NCI-H1092 (cell line): ENCODE data around the gene NPY4R2.
"Not testable (repeated sequence)": the region's sequence is repeated elsewhere in the genome, so short reads cannot be mapped to it uniquely, and the experiment has no call there.

Source experiments
- DNase-seq: peaks from one replicate; lab custom pipeline; 2025; lab: John Stamatoyannopoulos, UW

The NPY4R2 gene

DNA sequence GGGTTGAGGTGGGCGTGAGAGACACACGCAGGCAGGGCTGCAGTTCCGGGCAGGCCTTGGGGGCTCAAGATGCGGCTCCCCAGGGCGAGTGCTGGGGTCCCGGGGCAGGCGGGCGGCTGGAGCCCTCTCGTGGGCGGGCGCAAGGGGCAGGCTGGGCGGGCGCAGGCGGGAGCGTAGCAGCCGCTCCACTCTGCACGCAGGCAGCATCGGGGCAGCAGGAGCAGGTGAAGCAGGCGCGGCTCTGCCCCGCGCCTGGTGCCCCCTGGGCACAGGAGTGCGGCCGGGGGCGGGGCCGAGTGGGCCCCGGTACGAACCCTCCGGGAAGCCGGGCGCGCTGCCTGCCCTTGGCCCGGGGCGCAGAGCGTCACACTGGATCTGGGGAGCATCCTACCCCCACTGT, at the start of gene NPY4R2:
NPY4R2 (plus strand) TSS at position 188 of the 400 bp plus-strand sequence. CDS start 3,326 bp downstream, outside the sequence.
- DNase-seq = not testable (repeated sequence)

GRCh38 chr10:47870887-47871286, 47.6 kb upstream of the NPY4R2 start:
- not testable (repeated sequence) for DNase-seq

GRCh38 chr10:47871485-47872180, 46.8 kb upstream of the NPY4R2 start:
- DNase-seq = not testable (repeated sequence)

DNA sequence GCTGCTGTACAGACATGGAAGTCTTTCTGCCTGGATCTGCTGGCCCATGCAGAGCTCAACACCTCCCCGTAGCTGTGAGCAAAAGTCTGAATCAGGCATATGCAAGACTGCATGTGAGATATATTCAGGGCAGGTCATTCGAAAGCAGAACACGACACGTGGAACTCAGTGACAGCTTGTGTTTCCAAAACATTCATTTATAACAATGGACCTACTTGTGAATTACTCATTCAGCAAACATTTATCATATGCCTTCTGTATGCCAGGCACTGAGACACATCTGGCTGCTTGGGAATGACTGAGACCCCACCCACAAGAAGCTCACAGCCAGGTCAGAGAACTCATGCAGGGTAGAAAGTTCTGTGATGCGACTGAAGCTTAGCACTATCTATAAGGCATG, 46.2 kb upstream of the NPY4R2 start:
- DNase-seq = not testable (repeated sequence)

DNA sequence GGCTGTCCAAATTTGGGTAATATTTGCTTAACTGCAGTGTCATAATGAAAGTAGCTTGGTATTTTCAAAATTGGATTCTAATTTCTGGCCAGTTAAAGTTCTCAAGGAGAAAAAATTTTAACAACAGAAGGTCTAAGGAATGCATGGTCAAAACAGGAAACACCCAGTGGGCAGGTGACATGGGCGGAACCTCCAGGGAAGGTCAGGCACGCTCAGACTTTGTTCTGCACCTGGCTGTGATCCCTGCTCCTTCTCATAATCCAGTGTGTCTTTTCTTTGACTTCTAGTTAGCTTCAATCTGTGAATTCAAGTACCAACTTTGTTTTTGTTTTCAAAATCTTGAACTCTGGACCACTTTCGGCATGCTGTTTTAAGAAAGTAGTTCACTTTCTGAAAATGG, 34.2 kb upstream of the NPY4R2 start:
- DNase-seq = not testable (repeated sequence)

GRCh38 chr10:47884934-47885333, 33.5 kb upstream of the NPY4R2 start:
- DNase-seq = not testable (repeated sequence)

GRCh38 chr10:47886356-47886755, 32.1 kb upstream of the NPY4R2 start:
- DNase-seq = not testable (repeated sequence)

GRCh38 chr10:47886827-47887226, 31.6 kb upstream of the NPY4R2 start:
- DNase-seq = not testable (repeated sequence)

- not testable (repeated sequence) for DNase-seq
Measured at GRCh38 chr10:47890737-47891136, 27.7 kb upstream of the NPY4R2 start.

DNA sequence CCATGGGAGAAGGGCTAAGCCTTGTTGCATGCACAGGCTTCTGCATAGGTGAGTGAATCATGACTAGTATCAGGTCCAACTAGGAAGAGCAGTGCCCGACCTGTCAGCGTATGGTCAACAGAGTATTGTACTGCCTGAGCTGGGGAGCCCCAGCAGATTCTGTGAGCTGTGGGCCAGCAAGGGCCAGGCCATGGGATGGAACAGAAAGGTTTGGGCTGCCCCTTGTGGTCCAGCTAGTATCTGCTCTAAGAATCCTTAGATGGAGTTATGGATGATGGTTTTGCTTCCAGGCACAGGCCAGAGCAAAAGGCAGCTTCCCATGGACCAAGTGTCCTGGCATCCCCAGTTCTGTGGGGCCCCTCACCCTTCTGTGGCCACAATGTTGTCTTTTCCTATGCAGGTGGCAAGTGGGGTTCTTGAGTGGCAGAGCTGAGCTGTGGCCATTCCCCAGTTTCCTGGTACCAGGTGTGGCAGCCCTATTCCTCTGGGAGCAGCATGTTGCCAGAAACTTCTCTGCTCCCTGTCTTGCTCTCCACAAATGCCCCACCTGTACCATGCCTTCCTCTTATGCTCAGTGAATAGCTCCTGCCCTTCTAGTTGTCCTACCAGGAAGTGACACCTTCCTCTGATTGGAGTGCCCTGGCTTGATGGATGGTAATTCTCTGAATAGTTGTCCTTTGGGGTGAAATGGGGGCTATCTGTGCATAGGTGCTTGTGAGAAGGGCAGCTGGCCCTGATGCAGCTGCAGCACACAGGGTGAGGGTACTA, 25.8 kb upstream of the NPY4R2 start:
- not testable (repeated sequence) for DNase-seq

DNA sequence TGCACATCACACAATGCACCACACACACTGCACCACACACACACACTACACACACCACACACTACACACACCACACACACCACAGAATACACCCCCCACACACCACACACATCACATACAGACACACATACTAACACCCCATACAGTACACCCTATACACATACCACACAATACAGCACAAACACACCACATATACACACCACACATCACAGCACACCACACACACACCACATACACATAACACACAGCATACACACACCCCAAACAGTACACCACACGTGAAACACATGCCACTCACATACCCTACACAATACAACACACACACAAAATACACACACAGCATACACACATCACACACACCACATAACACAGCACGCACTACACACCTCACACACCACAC, 23.9 kb upstream of the NPY4R2 start:
- not testable (repeated sequence) for DNase-seq

GRCh38 chr10:47897813-47898212, 20.6 kb upstream of the NPY4R2 start:
- DNase-seq = not testable (repeated sequence)

- not testable (repeated sequence) for DNase-seq
Measured at GRCh38 chr10:47909333-47909732, 9.1 kb upstream of the NPY4R2 start.

- not testable (repeated sequence) for DNase-seq
Measured at GRCh38 chr10:47910486-47910885, 8.0 kb upstream of the NPY4R2 start.

- not testable (repeated sequence) for DNase-seq
Measured at GRCh38 chr10:47914052-47914451, 4.4 kb upstream of the NPY4R2 start.

DNA sequence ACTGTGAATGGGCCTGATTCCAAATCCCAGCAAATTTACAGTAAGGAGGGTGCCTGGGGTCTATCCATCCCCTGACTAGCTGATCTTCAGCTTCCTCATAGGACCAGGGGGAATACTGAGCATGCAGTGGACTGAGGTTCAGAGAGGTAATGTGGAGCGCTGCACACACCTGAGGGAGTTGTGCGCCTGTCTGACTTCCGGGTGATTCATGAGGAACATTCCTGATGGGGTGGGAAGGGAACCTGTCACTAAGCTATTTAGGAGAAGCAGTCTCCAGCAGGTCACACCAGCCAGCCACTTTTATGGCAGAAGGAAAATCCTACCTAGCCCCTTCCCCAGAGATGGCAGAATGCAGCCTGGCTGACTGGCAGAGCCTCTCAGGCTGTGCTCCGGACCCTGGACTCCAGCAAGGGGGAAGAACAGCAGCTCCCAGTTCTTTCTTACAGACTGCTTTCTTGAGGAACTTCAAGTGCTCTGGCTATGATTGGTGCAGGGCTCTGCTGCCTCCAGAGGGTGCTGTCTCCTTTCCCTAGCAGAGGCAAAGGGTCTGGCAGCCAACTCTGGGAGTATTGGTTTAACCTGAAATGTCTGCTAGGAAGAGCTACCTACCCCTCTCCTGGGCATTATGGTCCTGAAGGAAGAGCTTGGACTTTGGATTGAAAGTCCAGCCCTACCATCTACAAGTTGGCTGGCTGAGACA, 2.5 kb upstream of the NPY4R2 start:
- not testable (repeated sequence) for DNase-seq

DNA sequence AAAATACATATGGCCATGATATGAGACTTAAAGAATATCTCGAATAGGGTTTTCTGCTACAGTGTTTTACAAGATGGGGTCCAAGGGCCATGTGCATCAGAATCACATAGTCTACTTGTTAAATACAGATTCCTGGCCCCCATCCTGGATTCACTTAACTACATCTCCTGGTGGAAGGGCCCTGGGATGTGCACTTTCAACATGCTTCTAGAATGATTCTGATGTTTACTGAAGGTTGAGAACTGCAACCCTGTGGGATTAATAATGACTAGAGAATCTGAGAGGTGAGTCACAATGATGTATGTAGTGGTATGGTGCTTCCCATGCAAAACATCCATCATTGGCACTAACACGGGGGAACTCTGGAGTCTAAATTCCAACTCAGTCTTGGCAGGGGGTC, 2.1 kb downstream of the NPY4R2 start:
- not testable (repeated sequence) for DNase-seq

GRCh38 chr10:47922503-47922902, 4.0 kb downstream of the NPY4R2 start:
- not testable (repeated sequence) for DNase-seq

- DNase-seq = not testable (repeated sequence)
Measured at GRCh38 chr10:47924628-47925027, 6.2 kb downstream of the NPY4R2 start.

- not testable (repeated sequence) for DNase-seq
Measured at GRCh38 chr10:47927147-47927916, 8.9 kb downstream of the NPY4R2 start.

GRCh38 chr10:47928225-47928624, 9.8 kb downstream of the NPY4R2 start:
- DNase-seq = not testable (repeated sequence)

DNA sequence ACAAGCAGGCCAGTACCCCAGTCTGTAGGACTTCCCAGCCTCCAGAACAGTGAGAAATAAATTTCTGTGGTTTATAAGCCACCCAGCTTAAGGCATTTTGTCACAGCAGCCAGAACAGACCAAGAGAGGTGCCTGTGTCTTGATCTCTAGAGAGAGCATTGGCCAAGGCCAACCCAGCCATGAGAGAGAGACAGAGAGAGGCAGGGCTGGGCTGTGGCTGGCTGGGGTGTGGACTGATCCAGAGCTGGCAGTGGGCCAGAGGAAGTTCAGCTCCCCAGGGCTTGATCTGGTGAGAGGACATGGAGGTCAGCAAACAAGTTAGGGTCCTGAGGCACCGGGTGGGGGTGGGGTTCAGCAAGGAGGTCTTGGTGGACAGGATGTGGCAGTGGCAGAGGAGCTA, 14.4 kb downstream of the NPY4R2 start:
- not testable (repeated sequence) for DNase-seq
